Panc1 (cell line): ENCODE results near the gene LRIG3. TPM values are rescaled to one million over a fixed set of nuclear protein-coding genes. Genes with fewer than 3 reads are reported as not detected.

ENCODE experiments used
- ATAC-seq: fragments of 200-7000 bp; cut with Tn5 transposase; 2 replicates; pipeline ENCODE4 v1.9.1; 2020; ENCODE audit warnings: mild to moderate bottlenecking, moderate library complexity
- BruUV-seq: library from RNA; stranded (reverse); fragments of 400-500 nt; replicated peaks from 2 replicates; lab custom pipeline; 2021; lab: Mats Ljungman, UMichigan
- CTCF ChIA-PET: fragments of 300-600 bp; sonication (Branson Sonifier 250); formaldehyde crosslinking; loops from one replicate; lab custom pipeline; 2022; ENCODE audit warnings: antibody characterized with exemption; lab: Charles Lee
- POLR2A ChIA-PET: fragments of 300-600 bp; sonication (Branson Sonifier 250); formaldehyde crosslinking; loops from one replicate; lab custom pipeline; 2022; ENCODE audit warnings: antibody characterized with exemption; lab: Charles Lee
- DNase-seq: peaks from one replicate; pipeline ENCODE4 v3.0.0-alpha.2; 2010; ENCODE audit warnings: low read depth, low spot score
- H3K27ac ChIP-seq: 2 replicates; pipeline ENCODE4 v1.5.1; 2011; ENCODE audit warnings: mild to moderate bottlenecking, low read length, inconsistent platforms
- H3K27me3 ChIP-seq: fragments of 200-500 bp; sonication (Bioruptor generic); 2 replicates; pipeline ENCODE4 v1.6.0; 2014; ENCODE audit warnings: low read length, inconsistent platforms; ENCODE audit not compliant: control insufficient read depth, insufficient read depth
- H3K36me3 ChIP-seq: fragments of 200-500 bp; sonication (Bioruptor generic); 2 replicates; pipeline ENCODE4 v1.5.1; 2014; ENCODE audit warnings: inconsistent platforms, mild to moderate bottlenecking, low read length, moderate library complexity; ENCODE audit not compliant: control insufficient read depth, insufficient read depth
- H3K4me1 ChIP-seq: 2 replicates; pipeline ENCODE4 v1.5.1; 2011; ENCODE audit warnings: inconsistent platforms, mild to moderate bottlenecking, low read length, moderate library complexity; ENCODE audit not compliant: control insufficient read depth, insufficient read depth
- H3K4me3 ChIP-seq, 2 experiments: 2 replicates each; pipeline ENCODE4 v1.5.1; 2011 to 2012; ENCODE audit warnings: low read depth in 2 of 2, low read length in 2 of 2, mild to moderate bottlenecking in 2 of 2, inconsistent platforms in 1 of 2, moderate library complexity in 1 of 2
- H3K9me3 ChIP-seq: fragments of 200-500 bp; sonication (Bioruptor generic); 2 replicates; pipeline ENCODE4 v1.5.1; 2014; ENCODE audit warnings: low read depth, mild to moderate bottlenecking, inconsistent platforms, low read length, moderate library complexity; ENCODE audit not compliant: control insufficient read depth, insufficient read depth
- CTCF ChIP-seq: fragments of 450-650 bp; IDR thresholded peaks from 2 replicates; pipeline ENCODE4 v1.5.1; 2017; ENCODE audit warnings: mild to moderate bottlenecking
- POLR2AphosphoS5 ChIP-seq: IDR thresholded peaks from 2 replicates; pipeline ENCODE4 v1.6.1; 2012; ENCODE audit warnings: mild to moderate bottlenecking, low read depth, low read length, moderate library complexity
- SIN3A ChIP-seq: IDR thresholded peaks from 2 replicates; pipeline ENCODE4 v1.6.1; 2012; ENCODE audit warnings: low read depth, mild to moderate bottlenecking, low read length, moderate library complexity, borderline replicate concordance; ENCODE audit not compliant: insufficient read depth
- TCF7L2 ChIP-seq: IDR thresholded peaks from 2 replicates; pipeline ENCODE4 v1.6.1; 2011; ENCODE audit warnings: mild to moderate bottlenecking, low read depth, low read length, inconsistent platforms
- in situ Hi-C: cut with HindIII; loops from 2 replicates; pipeline ENCODE4 v1.10.0; 2016; ENCODE audit warnings: low sequenced_read_pairs, low pct_unique_long_range_greater_than_20kb
- intact Hi-C: fragments of 100-400 bp; cut with micrococcal nuclease; formaldehyde crosslinking; loops from one replicate; pipeline ENCODE4 v1.10.0; 2022; ENCODE audit not compliant: unreplicated experiment
- total RNA-seq: library from RNA; stranded (reverse); gene quantifications from one replicate; pipeline ENCODE4 v1.2.1, GENCODE V29; 2021; ENCODE audit not compliant: unreplicated experiment
- TF ChIP-seq, protein P1 (sequence below), 2 experiments: IDR thresholded peaks; 2 replicates each; pipeline ENCODE4 v1.6.1; 2011 to 2012; ENCODE audit warnings: low read depth in 2 of 2, control low read depth in 1 of 2, low read length in 1 of 2, mild to moderate bottlenecking in 1 of 2, moderate library complexity in 1 of 2; ENCODE audit not compliant: insufficient read depth in 1 of 2

The LRIG3 gene
- total RNA-seq, 1 experiment from 2014 or later: 12.1 TPM

- POLR2A ChIA-PET: no interaction called here
- in situ Hi-C loops (no loop called here), intact Hi-C loops (no loop called here)
- H3K4me1 ChIP-seq: no peaks in the 10 kb centered on the region
- BruUV-seq: no TSS peak
- no peak for ATAC-seq
- H3K9me3 ChIP-seq: no peaks in the 10 kb centered on the region
- no peaks in the 10 kb centered on the region for H3K36me3 ChIP-seq
- H3K27me3 ChIP-seq: no peaks in the 10 kb centered on the region
- CTCF ChIA-PET: no interaction called here
- DNase-seq: no peak
- TF ChIP-seq TCF7L2 (no peak), CTCF (no peak), SIN3A (no peak), POLR2AphosphoS5 (no peak)
- TF ChIP-seq, protein P1, sequence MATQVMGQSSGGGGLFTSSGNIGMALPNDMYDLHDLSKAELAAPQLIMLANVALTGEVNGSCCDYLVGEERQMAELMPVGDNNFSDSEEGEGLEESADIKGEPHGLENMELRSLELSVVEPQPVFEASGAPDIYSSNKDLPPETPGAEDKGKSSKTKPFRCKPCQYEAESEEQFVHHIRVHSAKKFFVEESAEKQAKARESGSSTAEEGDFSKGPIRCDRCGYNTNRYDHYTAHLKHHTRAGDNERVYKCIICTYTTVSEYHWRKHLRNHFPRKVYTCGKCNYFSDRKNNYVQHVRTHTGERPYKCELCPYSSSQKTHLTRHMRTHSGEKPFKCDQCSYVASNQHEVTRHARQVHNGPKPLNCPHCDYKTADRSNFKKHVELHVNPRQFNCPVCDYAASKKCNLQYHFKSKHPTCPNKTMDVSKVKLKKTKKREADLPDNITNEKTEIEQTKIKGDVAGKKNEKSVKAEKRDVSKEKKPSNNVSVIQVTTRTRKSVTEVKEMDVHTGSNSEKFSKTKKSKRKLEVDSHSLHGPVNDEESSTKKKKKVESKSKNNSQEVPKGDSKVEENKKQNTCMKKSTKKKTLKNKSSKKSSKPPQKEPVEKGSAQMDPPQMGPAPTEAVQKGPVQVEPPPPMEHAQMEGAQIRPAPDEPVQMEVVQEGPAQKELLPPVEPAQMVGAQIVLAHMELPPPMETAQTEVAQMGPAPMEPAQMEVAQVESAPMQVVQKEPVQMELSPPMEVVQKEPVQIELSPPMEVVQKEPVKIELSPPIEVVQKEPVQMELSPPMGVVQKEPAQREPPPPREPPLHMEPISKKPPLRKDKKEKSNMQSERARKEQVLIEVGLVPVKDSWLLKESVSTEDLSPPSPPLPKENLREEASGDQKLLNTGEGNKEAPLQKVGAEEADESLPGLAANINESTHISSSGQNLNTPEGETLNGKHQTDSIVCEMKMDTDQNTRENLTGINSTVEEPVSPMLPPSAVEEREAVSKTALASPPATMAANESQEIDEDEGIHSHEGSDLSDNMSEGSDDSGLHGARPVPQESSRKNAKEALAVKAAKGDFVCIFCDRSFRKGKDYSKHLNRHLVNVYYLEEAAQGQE (IDR thresholded peaks at IDR 0.05; ENCODE audit: insufficient read depth in 1 of 2, low read depth in 2 of 2, low read length in 1 of 2): no peak
- no peak overlapping the region for H3K4me3 ChIP-seq
- no peak overlapping the region for H3K27ac ChIP-seq
Observed at GRCh38 chr12:58844161-58844560, 76.1 kb downstream of the LRIG3 start.

DNA sequence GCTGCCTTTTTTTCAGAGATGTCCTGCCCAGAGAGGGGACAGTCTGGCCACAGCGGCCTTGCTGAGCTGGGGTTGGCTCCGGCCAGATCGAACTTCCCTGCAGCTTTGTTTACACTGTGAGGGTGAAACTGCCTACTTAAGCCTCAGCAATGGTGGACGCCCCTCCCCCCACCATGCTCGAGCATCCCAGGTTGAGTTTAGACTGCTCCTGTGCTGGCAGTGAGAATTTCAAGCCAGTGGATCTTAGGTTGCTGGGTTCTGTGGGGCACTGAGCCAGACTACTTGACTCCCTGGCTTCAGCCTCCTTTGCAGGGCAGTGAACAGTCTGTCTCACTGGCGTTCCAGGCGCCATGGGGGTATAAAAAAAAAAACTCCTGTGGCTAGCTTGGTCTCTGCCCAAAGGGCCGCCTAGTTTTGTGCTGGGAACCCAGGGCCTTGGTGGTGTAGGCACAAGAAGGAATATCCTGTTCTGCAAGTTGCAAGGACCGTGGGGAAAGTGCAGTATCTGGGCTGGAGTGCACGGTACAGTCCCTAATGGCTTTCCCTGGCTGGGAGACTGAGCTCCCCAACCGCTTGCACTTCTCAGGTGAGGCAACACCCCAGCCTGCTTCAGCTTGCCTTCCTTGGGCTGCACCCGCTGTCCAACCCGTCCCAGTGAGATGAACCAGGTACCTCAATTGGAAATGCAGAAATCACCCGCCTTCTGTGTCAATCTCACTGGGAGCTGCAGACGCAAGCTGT lies 79.1 kb downstream of the LRIG3 start:
- intact Hi-C loops (no loop called here), in situ Hi-C loops (no loop called here)
- H3K27ac ChIP-seq: no peak overlapping the region
- BruUV-seq: no TSS peak
- H3K4me1 ChIP-seq: no peaks in the 10 kb centered on the region
- no peaks in the 10 kb centered on the region for H3K9me3 ChIP-seq
- TF ChIP-seq TCF7L2 (no peak), POLR2AphosphoS5 (no peak), SIN3A (no peak), CTCF (no peak)
- TF ChIP-seq, protein P1 (IDR thresholded peaks at IDR 0.05; ENCODE audit: insufficient read depth in 1 of 2, low read depth in 2 of 2, low read length in 1 of 2): no peak
- no peaks in the 10 kb centered on the region for H3K27me3 ChIP-seq
- H3K36me3 ChIP-seq: no peaks in the 10 kb centered on the region
- no peak overlapping the region for H3K4me3 ChIP-seq
- ATAC-seq (no peak), DNase-seq (no peak)
- POLR2A ChIA-PET: no interaction called here
- CTCF ChIA-PET: no interaction called here
